ENCODE measurements around the gene P2RX2. TPM values are rescaled to one million over a fixed set of nuclear protein-coding genes. Genes with fewer than 3 reads are reported as not detected.

Gene P2RX2
- total RNA-seq, 1 donor from 2014 or later = not detected

GRCh38 chr12:132662901-132663755, 44.6 kb downstream of the P2RX2 start:
- Mint-ChIP-seq H3K4me1 (ENCODE audit: low read depth) (peaks cover 12% of the 10 kb centered on the region), H3K4me3 (ENCODE audit: low read depth) (no peak overlapping the region), H3K36me3 (ENCODE audit: low read depth) (peaks cover 85% of the 10 kb centered on the region), H3K9me3 (no peaks in the 10 kb centered on the region), H3K27me3 (ENCODE audit: low read depth) (no peaks in the 10 kb centered on the region), H3K27ac (no peak overlapping the region)
- DNase-seq (ENCODE audit: low spot score) = no peak
- intact Hi-C loops (cut with micrococcal nuclease) = no loop called here

DNA sequence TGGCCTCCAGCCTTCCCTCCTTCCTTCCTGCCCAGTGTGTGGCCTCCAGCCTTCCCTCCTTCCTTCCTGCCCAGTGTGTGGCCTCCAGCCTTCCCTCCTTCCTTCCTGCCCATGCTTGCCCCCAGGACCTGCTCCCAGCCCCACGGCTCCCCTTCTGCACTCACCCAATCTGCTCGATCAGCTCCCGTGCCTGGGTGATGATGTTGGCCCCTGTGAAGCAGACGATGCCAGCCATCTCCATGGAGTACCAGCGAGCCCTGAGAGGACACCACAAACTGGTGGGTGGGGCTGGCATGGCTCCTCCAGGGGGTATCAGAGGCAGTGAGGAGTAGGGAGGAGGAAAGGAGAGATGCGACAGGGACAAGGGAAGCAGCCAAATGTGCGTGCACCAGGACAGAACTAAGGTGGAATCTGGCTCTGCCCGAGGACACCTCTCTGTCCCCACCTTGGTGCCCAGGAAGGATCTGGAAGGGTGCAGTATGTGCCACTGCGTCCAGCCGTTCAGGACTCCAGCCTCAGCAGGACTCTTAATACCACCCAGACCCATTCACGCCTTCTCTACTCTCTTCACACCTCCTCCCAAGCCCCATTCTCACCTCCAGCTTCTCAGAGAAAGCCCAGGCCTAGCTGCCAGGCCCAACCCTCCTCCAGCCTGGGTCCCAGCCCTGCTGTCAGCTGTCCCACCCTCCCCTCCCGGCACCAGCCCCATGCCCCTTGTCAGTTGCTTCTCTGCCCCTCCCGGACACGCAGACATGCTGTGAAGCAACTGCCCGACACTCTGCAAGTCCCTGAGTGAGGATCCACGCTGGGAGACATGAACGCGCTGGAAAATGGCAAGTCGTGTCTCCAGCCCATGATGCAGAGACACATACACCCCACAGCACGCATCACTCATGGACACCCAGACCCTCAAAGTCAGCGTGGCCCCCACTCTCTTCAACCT, 45.9 kb downstream of the P2RX2 start:
- no peak for DNase-seq (ENCODE audit: low spot score)
- no peak overlapping the region for H3K4me3 Mint-ChIP-seq (ENCODE audit: low read depth)

GRCh38 chr12:132665149-132665491, 46.5 kb downstream of the P2RX2 start:
- no peak for DNase-seq (ENCODE audit: low spot score)
- peaks cover 12% of the 10 kb centered on the region for H3K4me1 Mint-ChIP-seq (ENCODE audit: low read depth)
- no peaks in the 10 kb centered on the region for H3K9me3 Mint-ChIP-seq
- H3K27me3 Mint-ChIP-seq (ENCODE audit: low read depth) = no peaks in the 10 kb centered on the region
- peaks cover 87% of the 10 kb centered on the region for H3K36me3 Mint-ChIP-seq (ENCODE audit: low read depth)
- no peak overlapping the region for H3K4me3 Mint-ChIP-seq (ENCODE audit: low read depth)
- H3K27ac Mint-ChIP-seq = no peak overlapping the region
- intact Hi-C loops (cut with micrococcal nuclease) = no loop called here

More for the DNA sequence above, 45.9 kb downstream of the P2RX2 start:
- Mint-ChIP-seq H3K4me1 (ENCODE audit: low read depth) (peaks cover 12% of the 10 kb centered on the region), H3K36me3 (ENCODE audit: low read depth) (peaks cover 86% of the 10 kb centered on the region), H3K27me3 (ENCODE audit: low read depth) (no peaks in the 10 kb centered on the region), H3K9me3 (no peaks in the 10 kb centered on the region), H3K27ac (no peak overlapping the region)
- intact Hi-C loops (cut with micrococcal nuclease) = no loop called here

DNA sequence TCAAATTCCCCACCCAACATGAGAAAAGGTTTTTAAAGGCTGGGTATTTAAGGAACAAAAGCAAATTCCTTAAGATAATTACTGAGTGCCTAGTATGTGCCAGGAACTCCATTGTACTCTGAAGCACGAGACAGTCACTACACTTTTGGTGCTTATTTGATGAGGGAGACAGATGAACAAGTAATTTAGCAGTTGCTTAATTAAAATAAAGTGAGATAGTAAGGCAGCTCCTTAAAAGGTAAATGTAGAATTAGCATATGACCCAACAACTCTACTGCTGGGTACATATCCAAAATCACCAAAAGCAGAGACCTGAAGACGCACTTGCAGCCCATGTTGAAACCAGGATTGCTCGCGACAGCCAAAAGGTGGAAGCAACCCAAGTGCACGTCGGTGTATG, 47.2 kb downstream of the P2RX2 start:
- no peak for DNase-seq (ENCODE audit: low spot score)
- Mint-ChIP-seq H3K9me3 (no peaks in the 10 kb centered on the region), H3K27ac (no peak overlapping the region), H3K4me3 (ENCODE audit: low read depth) (no peak overlapping the region), H3K4me1 (ENCODE audit: low read depth) (peaks cover 12% of the 10 kb centered on the region), H3K27me3 (ENCODE audit: low read depth) (no peaks in the 10 kb centered on the region), H3K36me3 (ENCODE audit: low read depth) (peaks cover 84% of the 10 kb centered on the region)
- intact Hi-C loops (cut with micrococcal nuclease) = no loop called here

GRCh38 chr12:132668191-132669088, 49.9 kb downstream of the P2RX2 start:
- Mint-ChIP-seq H3K27me3 (ENCODE audit: low read depth) (no peaks in the 10 kb centered on the region), H3K4me1 (ENCODE audit: low read depth) (peaks cover under 1% of the 10 kb centered on the region), H3K36me3 (ENCODE audit: low read depth) (peaks cover 78% of the 10 kb centered on the region), H3K9me3 (no peaks in the 10 kb centered on the region), H3K27ac (no peak overlapping the region), H3K4me3 (ENCODE audit: low read depth) (no peak overlapping the region)
- DNase-seq (ENCODE audit: low spot score) = no peak
- intact Hi-C loops (cut with micrococcal nuclease) = no loop called here

DNA sequence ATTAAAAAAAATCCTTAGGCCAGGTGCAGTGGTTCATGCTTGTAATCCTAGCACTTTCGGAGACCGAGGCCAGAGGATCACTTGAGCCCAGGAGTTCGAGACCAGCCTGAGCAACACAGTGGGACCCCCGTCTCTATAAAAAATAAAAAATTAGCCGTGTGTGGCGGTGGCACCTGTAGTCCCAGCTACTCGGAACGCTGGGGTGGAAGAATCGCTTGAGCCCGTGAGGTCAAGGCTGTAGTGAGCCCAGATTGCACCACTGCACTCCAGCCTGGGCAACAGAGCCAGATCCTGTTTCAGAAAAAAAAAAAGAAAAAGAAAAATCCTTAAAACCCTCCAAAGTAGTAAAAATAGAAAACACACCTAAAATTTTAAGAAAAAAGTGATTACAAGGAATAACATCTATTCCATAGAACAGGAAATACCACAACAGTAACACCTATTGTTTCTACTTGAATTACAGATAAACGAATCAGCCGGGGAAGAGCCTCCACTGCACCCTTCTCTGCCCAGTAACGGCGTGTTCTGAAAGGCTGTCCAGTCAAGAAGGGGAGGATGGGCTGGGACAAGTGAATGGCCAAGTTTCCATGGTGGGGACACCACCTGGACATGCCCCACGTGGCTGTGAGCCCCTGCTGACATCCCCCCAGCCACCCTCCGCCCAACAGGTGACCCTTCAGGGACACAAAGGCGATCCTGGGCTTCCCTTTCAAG, 50.7 kb downstream of the P2RX2 start:
- intact Hi-C loops (cut with micrococcal nuclease) = no loop called here
- no peak overlapping the region for H3K4me3 Mint-ChIP-seq (ENCODE audit: low read depth)
- H3K27me3 Mint-ChIP-seq (ENCODE audit: low read depth) = no peaks in the 10 kb centered on the region
- DNase-seq (ENCODE audit: low spot score) = no peak
- no peaks in the 10 kb centered on the region for H3K9me3 Mint-ChIP-seq
- no peaks in the 10 kb centered on the region for H3K4me1 Mint-ChIP-seq (ENCODE audit: low read depth)
- H3K27ac Mint-ChIP-seq = no peak overlapping the region
- H3K36me3 Mint-ChIP-seq (ENCODE audit: low read depth) = peaks cover 81% of the 10 kb centered on the region

Other genes with a start within 250 kb of the P2RX2 start
- 66.0 and 67.3 TPM in 2 replicates for gene FBRSL1, start 128.6 kb upstream of the P2RX2 start, total RNA-seq
- gene LRCOL1, start 8.2 kb upstream of the P2RX2 start, total RNA-seq = not detected in 2 replicates
- gene POLE, start 68.6 kb downstream of the P2RX2 start, total RNA-seq = 152 and 159 TPM in 2 replicates
- gene PXMP2, start 68.8 kb downstream of the P2RX2 start, total RNA-seq = 19.1 and 23.2 TPM in 2 replicates
- 78.6 and 80.7 TPM in 2 replicates for gene PGAM5, start 92.1 kb downstream of the P2RX2 start, total RNA-seq
- 143 and 152 TPM in 2 replicates for gene ANKLE2, start 143.1 kb downstream of the P2RX2 start, total RNA-seq
- gene GOLGA3, start 210.1 kb downstream of the P2RX2 start, total RNA-seq = 64.5 and 66.2 TPM in 2 replicates

All from activated T-helper 2 cell treated with anti-CD3 and anti-CD28 coated beads, Interferon-gamma antibody, Interleukin-2, Interleukin-4, amounts not matched to agents 10 μg/mL and 5 μg/mL and 100 μg/mL, durations not matched to agents 14 hours and 24 hours and 36 hours (primary cell).